Measurements from ENCODE around the gene ALKBH1. TPM values are rescaled to one million over a fixed set of nuclear protein-coding genes. Genes with fewer than 3 reads are reported as not detected.

ALKBH1 gene
- total and polyA plus RNA-seq, 9 of the 15 experiments (the other 6 are each of a cell fraction or from before 2014, with no cell fraction given): 5.3 to 19.4 (median 10.7) TPM

DNA sequence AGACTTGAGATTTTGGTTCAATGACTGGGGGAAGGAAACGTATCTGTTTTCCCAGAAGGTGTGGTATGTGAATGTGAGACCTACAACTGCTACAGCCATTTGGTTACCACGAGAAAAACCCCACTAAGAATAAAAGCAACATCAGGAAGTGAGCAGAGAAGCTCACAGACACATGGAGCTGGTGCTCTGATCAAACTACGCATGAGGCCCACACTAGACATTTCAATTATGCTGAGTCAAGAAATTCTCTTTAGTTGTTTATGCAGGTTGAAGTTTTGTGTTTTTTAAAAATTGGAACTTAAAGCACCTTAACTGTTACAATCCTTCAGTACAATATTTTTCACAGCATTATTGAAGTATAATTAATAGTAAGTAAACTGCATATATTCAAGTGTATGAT is 82.5 kb downstream of the ALKBH1 start (continued):
- TF ChIP-seq, protein P1, sequence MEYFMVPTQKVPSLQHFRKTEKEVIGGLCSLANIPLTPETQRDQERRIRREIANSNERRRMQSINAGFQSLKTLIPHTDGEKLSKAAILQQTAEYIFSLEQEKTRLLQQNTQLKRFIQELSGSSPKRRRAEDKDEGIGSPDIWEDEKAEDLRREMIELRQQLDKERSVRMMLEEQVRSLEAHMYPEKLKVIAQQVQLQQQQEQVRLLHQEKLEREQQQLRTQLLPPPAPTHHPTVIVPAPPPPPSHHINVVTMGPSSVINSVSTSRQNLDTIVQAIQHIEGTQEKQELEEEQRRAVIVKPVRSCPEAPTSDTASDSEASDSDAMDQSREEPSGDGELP (CRISPR knock-in tag; IDR thresholded peaks at IDR 0.05; ENCODE audit: borderline replicate concordance): no peak
- TF ChIP-seq CTBP1 (IDR thresholded peaks at IDR 0.05; ENCODE audit: borderline replicate concordance) (no peak), FOXJ2 (tag; IDR thresholded peaks at IDR 0.05) (no peak), MAFG (tag; conservative IDR thresholded peaks at IDR 0.05) (peak; percentile 39; the same call in 1 of the 2 replicates), NR2C1 (IDR thresholded peaks at IDR 0.05) (no peak), NR2C1 (tag; IDR thresholded peaks at IDR 0.05) (no peak), SRSF1 (IDR thresholded peaks at IDR 0.05; ENCODE audit: low read depth, low read length) (no peak), ZFP1 (CRISPR knock-in tag; IDR thresholded peaks at IDR 0.05) (no peak)
- TF ChIP-seq, protein P2, sequence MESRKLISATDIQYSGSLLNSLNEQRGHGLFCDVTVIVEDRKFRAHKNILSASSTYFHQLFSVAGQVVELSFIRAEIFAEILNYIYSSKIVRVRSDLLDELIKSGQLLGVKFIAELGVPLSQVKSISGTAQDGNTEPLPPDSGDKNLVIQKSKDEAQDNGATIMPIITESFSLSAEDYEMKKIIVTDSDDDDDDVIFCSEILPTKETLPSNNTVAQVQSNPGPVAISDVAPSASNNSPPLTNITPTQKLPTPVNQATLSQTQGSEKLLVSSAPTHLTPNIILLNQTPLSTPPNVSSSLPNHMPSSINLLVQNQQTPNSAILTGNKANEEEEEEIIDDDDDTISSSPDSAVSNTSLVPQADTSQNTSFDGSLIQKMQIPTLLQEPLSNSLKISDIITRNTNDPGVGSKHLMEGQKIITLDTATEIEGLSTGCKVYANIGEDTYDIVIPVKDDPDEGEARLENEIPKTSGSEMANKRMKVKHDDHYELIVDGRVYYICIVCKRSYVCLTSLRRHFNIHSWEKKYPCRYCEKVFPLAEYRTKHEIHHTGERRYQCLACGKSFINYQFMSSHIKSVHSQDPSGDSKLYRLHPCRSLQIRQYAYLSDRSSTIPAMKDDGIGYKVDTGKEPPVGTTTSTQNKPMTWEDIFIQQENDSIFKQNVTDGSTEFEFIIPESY (CRISPR knock-in tag; IDR thresholded peaks at IDR 0.05): no peak
- TF ChIP-seq, protein P3, sequence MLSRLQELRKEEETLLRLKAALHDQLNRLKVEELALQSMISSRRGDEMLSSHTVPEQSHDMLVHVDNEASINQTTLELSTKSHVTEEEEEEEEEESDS (CRISPR knock-in tag; IDR thresholded peaks at IDR 0.05): no peak

Measured in K562 (cell line).